K562 (cell line): Measurements from ENCODE around the gene DOCK6. TPM values are rescaled to one million over a fixed set of nuclear protein-coding genes. Genes with fewer than 3 reads are reported as not detected.

Source experiments
- ARHGAP35 ChIP-seq: fragments of 450-650 bp; IDR thresholded peaks from 2 replicates; pipeline ENCODE4 v1.6.1; 2018; ENCODE audit not compliant: partially characterized antibody
- BCL6 ChIP-seq: fragments of 250-450 bp; sonication (Bioruptor Pico); IDR thresholded peaks from 2 replicates; pipeline ENCODE4 v1.4.0; 2020
- CBX1 ChIP-seq: sonication (generic); IDR thresholded peaks from 2 replicates; pipeline ENCODE4 v1.6.1; 2016; ENCODE audit warnings: antibody characterized with exemption, low read depth, mild to moderate bottlenecking
- E2F3 ChIP-seq: fragments of 250-450 bp; sonication (Bioruptor Pico); IDR thresholded peaks from 2 replicates; pipeline ENCODE4 v1.4.0; 2020; ENCODE audit warnings: mild to moderate bottlenecking
- EP300 ChIP-seq: IDR thresholded peaks from 2 replicates; pipeline ENCODE4 v1.6.1; 2012; ENCODE audit warnings: low read length, improper control_type of control experiment
- ETV1 ChIP-seq: fragments of 450-650 bp; conservative IDR thresholded peaks from 2 replicates; pipeline ENCODE4 v1.6.1; 2016; ENCODE audit warnings: missing genetic modification characterization, control low read depth, low read depth, missing compliant biosample characterization
- GATA2 ChIP-seq: sonication (generic); formaldehyde crosslinking; IDR thresholded peaks from 2 replicates; pipeline ENCODE4 v1.4.0; 2020; ENCODE audit warnings: mild to moderate bottlenecking, missing genetic modification reagents
- HDAC1 ChIP-seq, 2 experiments: fragments of 450-650 bp; IDR thresholded peaks; 2 replicates each; pipeline ENCODE4 v1.6.1; 2016 to 2017; ENCODE audit warnings: inconsistent platforms in 1 of 2, mild to moderate bottlenecking in 1 of 2, moderate library complexity in 1 of 2
- HDAC2 ChIP-seq: fragments of 450-650 bp; IDR thresholded peaks from 2 replicates; pipeline ENCODE4 v1.6.1; 2016; ENCODE audit warnings: mild to moderate bottlenecking
- KLF6 ChIP-seq: fragments of 250-450 bp; sonication (Bioruptor Pico); IDR thresholded peaks from 2 replicates; pipeline ENCODE4 v1.4.0; 2020; ENCODE audit warnings: mild to moderate bottlenecking, moderate library complexity, borderline replicate concordance
- NEUROD1 ChIP-seq: fragments of 150-350 bp; IDR thresholded peaks from 2 replicates; pipeline ENCODE4 v1.6.1; 2014; ENCODE audit warnings: borderline replicate concordance, low read length, low read depth; ENCODE audit not compliant: partially characterized antibody
- PHF20 ChIP-seq: fragments of 450-650 bp; IDR thresholded peaks from 2 replicates; pipeline ENCODE4 v1.6.1; 2018; ENCODE audit not compliant: partially characterized antibody
- POLR2B ChIP-seq: fragments of 450-650 bp; IDR thresholded peaks from 2 replicates; pipeline ENCODE4 v1.6.1; 2018; ENCODE audit warnings: low read depth; ENCODE audit not compliant: partially characterized antibody
- SMARCA5 ChIP-seq: fragments of 450-650 bp; IDR thresholded peaks from 2 replicates; pipeline ENCODE4 v1.6.1; 2016
- SP1 ChIP-seq: sonication (generic); formaldehyde crosslinking; IDR thresholded peaks from 2 replicates; pipeline ENCODE4 v1.8.1; 2022; ENCODE audit warnings: mild to moderate bottlenecking, missing genetic modification reagents
- TAL1 ChIP-seq: fragments of 450-650 bp; IDR thresholded peaks from 2 replicates; pipeline ENCODE4 v1.6.1; 2016; ENCODE audit warnings: mild to moderate bottlenecking
- TBP ChIP-seq: optimal IDR thresholded peaks from 2 replicates; pipeline ENCODE3; 2011; ENCODE audit warnings: low read depth, low read length, improper control_type of control experiment
- ZKSCAN1 ChIP-seq: fragments of 150-350 bp; IDR thresholded peaks from 2 replicates; pipeline ENCODE4 v1.6.1; 2016; ENCODE audit warnings: low read depth, low read length
- ZNF175 ChIP-seq: fragments of 200-800 bp; sonication (Bioruptor generic); IDR thresholded peaks from 2 replicates; pipeline ENCODE4 v1.6.1; 2016; ENCODE audit warnings: low read depth, mild to moderate bottlenecking, missing genetic modification characterization, missing compliant biosample characterization
- ZNF77 ChIP-seq: fragments of 250-450 bp; sonication (Bioruptor Pico); IDR thresholded peaks from 2 replicates; pipeline ENCODE4 v1.5.0; 2020
- polyA plus RNA-seq, 8 experiments: library from polyadenylated mRNA; depleted of rRNA in 4 of 8; stranded (reverse) in 5 of 8; unstranded in 3 of 8; fragments of >200 nt; fragmentation: Nextera tagmentation in 2 of 8; fragmentation: Illumina TruSeq in 1 of 8; extraction: Ambion mirVana in 2 of 8; extraction: Trizol in 1 of 8; gene quantifications; 2 replicates each; pipeline versions ENCODE4 v1.2.1 to v1.2.3, GENCODE V29; 2011 to 2014; ENCODE audit warnings: inconsistent platforms in 1 of 8, missing spikeins in 1 of 8
- total RNA-seq, 7 experiments: library from RNA; depleted of rRNA in 6 of 7; stranded (reverse); fragments of >200 nt in 6 of 7; fragmentation: Illumina TruSeq in 2 of 7; extraction: Trizol in 2 of 7; gene quantifications; 2 replicates each; pipeline versions ENCODE4 v1.2.1 to v1.2.3, GENCODE V29; 2011 to 2021; ENCODE audit warnings: low replicate concordance in 1 of 7
- TF ChIP-seq, protein P1 (sequence below): sonication (generic); formaldehyde crosslinking; IDR thresholded peaks from 2 replicates; pipeline ENCODE4 v1.9.0; 2022; ENCODE audit warnings: mild to moderate bottlenecking, missing genetic modification reagents
- TF ChIP-seq, protein P2 (sequence below): sonication (generic); formaldehyde crosslinking; IDR thresholded peaks from 2 replicates; pipeline ENCODE4 v1.8.0; 2023; ENCODE audit warnings: mild to moderate bottlenecking, missing genetic modification reagents
- TF ChIP-seq, protein P3 (sequence below): sonication (generic); formaldehyde crosslinking; IDR thresholded peaks from 2 replicates; pipeline ENCODE4 v1.8.0; 2023; ENCODE audit warnings: mild to moderate bottlenecking, missing genetic modification reagents

The DOCK6 gene
- total and polyA plus RNA-seq, 9 of the 15 experiments (the other 6 are each of a cell fraction or from before 2014, with no cell fraction given): 0.35 to 19.3 (median 3.8) TPM

DNA sequence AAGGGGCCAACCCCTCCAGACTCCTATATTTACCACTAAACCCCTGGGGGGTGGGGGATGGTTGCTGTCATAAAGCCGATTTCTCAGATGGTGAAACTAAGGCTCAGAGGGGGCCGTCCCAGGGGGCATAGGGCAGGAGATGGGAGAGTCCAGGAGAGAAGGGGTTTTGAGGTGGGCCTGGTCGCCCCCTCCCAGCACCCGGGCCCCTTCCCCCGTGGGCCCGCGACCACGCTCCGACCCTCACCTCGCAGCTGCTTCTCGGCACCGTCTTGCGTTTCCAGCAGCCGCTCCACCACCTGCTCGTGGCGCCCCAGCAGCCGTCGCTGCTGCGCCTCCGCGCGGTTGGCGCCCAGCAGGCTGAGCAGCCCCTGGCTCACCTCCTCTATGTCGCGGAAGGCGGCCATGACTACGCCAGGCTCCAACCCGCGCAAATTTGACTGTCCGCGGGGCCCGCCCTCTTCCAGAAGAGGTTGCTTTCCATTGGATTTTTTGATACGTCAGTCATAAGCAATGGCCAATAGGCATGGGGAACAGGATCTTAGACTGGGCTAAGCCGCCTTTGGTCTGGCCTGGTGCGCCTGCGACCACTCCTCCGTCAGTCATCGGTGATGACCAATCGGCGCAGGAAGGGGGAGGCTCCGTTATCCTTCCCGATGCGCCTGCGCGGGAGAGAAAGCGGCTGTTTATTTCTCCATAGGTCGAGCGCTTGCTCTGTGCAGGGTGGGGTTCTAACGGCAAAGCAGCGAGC lies 106.8 kb downstream of the DOCK6 start, which contains the start of gene SPC24 (continued):
- TF ChIP-seq HDAC1 (IDR thresholded peaks at IDR 0.05) (peak in 1 of 2 experiments; percentile 95; a peak in 3 of 4 replicates), TAL1 (no peak), ZNF175 (no peak), SMARCA5 (no peak), ZKSCAN1 (no peak), HDAC2 (no peak), SP1 (CRISPR knock-in tag) (peak; percentile 83), TBP (peak; percentile 96), ARHGAP35 (no peak), CBX1 (no peak), NEUROD1 (peak; percentile 93), E2F3 (CRISPR knock-in tag) (peak; percentile 88), KLF6 (CRISPR knock-in tag) (0 out of 2 replicates have a peak, but pooled peaks have one; percentile 49), PHF20 (peak; percentile 81), ETV1 (tag) (no peak), EP300 (0 out of 2 replicates have a peak, but pooled peaks have one; percentile 2), ZNF77 (CRISPR knock-in tag) (no peak), POLR2B (peak; percentile 87), BCL6 (CRISPR knock-in tag) (no peak), GATA2 (CRISPR knock-in tag) (no peak)
- TF ChIP-seq, protein P1, sequence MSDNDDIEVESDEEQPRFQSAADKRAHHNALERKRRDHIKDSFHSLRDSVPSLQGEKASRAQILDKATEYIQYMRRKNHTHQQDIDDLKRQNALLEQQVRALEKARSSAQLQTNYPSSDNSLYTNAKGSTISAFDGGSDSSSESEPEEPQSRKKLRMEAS: peak; percentile 76
- TF ChIP-seq, protein P2, sequence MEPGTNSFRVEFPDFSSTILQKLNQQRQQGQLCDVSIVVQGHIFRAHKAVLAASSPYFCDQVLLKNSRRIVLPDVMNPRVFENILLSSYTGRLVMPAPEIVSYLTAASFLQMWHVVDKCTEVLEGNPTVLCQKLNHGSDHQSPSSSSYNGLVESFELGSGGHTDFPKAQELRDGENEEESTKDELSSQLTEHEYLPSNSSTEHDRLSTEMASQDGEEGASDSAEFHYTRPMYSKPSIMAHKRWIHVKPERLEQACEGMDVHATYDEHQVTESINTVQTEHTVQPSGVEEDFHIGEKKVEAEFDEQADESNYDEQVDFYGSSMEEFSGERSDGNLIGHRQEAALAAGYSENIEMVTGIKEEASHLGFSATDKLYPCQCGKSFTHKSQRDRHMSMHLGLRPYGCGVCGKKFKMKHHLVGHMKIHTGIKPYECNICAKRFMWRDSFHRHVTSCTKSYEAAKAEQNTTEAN: peak; percentile 52; the same call in 1 of the 2 replicates
- TF ChIP-seq, protein P3, sequence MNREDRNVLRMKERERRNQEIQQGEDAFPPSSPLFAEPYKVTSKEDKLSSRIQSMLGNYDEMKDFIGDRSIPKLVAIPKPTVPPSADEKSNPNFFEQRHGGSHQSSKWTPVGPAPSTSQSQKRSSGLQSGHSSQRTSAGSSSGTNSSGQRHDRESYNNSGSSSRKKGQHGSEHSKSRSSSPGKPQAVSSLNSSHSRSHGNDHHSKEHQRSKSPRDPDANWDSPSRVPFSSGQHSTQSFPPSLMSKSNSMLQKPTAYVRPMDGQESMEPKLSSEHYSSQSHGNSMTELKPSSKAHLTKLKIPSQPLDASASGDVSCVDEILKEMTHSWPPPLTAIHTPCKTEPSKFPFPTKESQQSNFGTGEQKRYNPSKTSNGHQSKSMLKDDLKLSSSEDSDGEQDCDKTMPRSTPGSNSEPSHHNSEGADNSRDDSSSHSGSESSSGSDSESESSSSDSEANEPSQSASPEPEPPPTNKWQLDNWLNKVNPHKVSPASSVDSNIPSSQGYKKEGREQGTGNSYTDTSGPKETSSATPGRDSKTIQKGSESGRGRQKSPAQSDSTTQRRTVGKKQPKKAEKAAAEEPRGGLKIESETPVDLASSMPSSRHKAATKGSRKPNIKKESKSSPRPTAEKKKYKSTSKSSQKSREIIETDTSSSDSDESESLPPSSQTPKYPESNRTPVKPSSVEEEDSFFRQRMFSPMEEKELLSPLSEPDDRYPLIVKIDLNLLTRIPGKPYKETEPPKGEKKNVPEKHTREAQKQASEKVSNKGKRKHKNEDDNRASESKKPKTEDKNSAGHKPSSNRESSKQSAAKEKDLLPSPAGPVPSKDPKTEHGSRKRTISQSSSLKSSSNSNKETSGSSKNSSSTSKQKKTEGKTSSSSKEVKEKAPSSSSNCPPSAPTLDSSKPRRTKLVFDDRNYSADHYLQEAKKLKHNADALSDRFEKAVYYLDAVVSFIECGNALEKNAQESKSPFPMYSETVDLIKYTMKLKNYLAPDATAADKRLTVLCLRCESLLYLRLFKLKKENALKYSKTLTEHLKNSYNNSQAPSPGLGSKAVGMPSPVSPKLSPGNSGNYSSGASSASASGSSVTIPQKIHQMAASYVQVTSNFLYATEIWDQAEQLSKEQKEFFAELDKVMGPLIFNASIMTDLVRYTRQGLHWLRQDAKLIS (CRISPR knock-in tag): 0 out of 2 replicates have a peak, but pooled peaks have one; percentile 69
